LNCAP (cell line): Measurements from ENCODE around the gene ICE2.

Experiments used
- TF ChIP-seq, protein P1 (sequence below): fragments of 450-650 bp; IDR thresholded peaks from 2 replicates; pipeline ENCODE4 v1.5.1; 2017; ENCODE audit warnings: mild to moderate bottlenecking

The ICE2 gene

DNA sequence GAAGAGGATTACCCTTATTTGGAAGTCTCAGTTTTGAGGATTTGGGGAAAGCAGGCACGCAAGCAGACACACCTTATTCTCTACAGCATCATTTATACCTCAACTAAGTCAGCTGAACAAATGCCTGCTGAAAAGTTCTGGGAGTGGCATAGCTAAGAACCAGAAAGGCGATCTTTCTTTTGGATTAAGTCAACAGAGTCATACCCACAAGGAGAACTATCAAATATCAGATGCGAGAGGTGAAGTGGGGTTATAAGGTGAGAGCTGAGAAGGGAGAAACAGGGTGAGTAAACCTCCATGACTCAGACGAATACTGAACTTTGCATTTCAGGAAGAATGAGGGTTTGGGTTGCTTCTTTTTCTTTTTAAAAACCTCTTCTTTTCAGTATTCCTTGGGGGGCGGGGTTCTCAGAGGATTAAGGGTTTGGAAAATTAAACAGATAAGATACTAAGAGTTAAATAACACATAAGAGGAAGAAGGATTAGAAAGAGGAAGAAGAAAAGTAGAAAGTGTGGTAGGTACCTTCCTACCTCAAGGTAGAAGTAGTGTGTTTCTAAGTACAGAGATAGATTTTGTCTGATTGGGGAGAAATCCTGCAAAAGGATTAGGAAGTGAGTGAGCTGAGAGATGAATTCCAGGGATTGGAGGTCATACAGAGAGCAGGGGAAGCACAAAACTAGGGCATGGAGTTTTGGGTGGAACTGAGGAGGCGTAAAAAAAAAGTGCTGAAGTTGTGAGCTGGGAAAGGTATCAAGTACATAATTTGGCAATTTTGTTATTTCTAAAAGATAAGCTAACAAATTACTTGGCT lies 41.3 kb upstream of the ICE2 start:
- TF ChIP-seq, protein P1, sequence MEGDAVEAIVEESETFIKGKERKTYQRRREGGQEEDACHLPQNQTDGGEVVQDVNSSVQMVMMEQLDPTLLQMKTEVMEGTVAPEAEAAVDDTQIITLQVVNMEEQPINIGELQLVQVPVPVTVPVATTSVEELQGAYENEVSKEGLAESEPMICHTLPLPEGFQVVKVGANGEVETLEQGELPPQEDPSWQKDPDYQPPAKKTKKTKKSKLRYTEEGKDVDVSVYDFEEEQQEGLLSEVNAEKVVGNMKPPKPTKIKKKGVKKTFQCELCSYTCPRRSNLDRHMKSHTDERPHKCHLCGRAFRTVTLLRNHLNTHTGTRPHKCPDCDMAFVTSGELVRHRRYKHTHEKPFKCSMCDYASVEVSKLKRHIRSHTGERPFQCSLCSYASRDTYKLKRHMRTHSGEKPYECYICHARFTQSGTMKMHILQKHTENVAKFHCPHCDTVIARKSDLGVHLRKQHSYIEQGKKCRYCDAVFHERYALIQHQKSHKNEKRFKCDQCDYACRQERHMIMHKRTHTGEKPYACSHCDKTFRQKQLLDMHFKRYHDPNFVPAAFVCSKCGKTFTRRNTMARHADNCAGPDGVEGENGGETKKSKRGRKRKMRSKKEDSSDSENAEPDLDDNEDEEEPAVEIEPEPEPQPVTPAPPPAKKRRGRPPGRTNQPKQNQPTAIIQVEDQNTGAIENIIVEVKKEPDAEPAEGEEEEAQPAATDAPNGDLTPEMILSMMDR, result no peak

DNA sequence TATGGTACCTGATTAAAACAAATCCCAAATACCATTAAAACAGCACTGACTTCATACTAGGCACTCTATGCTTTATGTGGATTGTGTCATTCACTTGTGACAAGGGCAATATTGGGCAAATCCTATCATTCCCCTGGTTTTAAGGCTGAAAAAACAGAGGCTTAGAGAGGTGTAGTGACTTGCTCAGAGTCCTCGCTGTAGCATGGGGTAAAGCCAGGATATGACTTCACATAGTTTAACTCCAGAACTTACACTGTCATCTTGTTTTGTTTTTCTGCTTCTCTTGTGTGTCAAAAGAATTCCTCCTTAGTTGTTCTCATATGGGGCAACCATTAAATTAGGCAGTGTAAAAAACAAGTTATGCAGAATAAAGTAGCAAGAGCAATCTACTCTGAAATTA lies 40.3 kb upstream of the ICE2 start:
- TF ChIP-seq, protein P1, result no peak

DNA sequence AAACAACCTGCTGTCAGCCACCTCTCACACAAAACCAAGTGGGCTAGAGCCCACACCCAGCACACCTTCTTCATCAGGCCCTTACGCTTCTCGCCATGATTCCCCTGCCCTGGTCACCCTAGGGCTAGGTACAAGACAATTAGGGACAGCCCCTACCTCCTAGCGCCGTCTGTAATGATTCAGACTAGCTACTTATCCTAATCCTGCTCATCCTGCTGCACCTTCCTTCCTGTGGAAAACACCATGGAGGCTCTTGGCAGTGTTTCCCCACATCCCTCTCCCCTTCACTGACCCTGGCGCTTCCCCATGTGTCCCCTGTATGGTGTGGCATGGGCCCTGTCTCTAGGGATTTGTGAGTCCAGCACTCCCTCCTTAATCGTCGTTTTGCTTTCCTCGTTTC lies 39.6 kb upstream of the ICE2 start:
- TF ChIP-seq, protein P1, result no peak

DNA sequence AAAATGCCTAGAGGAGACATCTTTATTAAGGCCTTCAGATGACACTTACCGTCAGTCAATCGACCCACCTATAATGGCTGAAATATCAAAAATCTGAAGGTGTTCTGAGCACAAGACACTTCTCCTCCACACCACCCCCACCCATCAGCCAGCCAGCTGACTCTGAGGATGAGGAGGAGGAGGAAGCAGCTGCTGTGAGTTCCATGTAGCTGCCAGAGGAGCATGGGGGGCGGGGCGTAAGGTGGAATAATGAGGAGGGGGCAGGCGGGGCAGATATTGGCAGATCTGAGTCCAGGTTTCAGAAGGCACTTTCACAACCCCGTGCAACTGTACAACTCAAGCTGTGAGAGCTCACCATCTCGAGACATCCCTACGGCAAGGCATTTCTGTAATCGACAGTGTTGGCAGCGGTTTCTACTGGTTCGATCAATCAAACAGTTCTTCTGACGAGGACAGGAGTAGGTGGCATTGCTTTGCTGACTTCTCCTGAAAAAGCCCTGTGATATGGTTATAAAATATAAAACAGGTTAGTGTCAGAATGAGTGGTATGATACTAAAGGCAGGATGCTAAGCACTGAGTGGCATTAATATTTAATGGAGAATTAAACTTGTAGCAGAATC lies 35.4 kb upstream of the ICE2 start:
- TF ChIP-seq, protein P1, result no peak

DNA sequence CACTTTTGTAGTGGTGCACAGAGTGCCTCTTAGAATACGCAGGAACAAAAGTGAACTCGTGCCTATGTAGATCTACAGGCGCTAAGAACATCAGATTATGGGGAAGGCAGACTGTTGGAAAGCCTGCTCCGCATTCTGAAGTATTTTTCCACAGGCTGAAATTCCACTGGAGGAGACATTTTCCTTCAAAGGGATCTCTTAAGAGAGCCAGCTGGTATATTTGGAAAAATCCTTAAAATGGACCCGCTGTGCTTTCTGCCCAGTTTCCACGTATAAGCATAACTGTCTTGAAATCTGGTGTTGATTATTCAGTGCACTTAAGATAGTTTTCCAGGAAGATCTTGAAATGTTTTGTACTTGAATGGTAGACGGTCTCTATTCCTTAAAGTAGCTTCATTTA lies 34.7 kb upstream of the ICE2 start:
- TF ChIP-seq, protein P1, result no peak

DNA sequence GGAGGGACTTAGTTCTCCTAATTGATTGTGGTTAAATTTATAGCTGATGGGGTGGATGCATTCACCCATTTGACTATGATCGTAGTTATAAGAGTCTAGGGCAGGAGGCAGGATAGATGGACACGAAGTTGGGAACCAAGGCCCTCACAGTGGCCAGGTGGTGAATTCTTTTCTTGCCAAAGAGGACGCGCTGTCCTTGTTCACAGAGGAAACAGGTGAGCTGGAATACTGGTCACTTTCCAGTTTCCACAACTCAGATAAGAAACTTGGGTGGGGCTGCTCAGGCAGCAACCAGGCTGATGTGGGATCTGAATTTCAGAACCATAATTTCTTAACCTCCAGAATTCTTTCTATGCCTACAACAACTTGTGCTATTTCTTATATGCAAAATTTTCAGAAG lies 34.0 kb upstream of the ICE2 start:
- TF ChIP-seq, protein P1, result no peak

DNA sequence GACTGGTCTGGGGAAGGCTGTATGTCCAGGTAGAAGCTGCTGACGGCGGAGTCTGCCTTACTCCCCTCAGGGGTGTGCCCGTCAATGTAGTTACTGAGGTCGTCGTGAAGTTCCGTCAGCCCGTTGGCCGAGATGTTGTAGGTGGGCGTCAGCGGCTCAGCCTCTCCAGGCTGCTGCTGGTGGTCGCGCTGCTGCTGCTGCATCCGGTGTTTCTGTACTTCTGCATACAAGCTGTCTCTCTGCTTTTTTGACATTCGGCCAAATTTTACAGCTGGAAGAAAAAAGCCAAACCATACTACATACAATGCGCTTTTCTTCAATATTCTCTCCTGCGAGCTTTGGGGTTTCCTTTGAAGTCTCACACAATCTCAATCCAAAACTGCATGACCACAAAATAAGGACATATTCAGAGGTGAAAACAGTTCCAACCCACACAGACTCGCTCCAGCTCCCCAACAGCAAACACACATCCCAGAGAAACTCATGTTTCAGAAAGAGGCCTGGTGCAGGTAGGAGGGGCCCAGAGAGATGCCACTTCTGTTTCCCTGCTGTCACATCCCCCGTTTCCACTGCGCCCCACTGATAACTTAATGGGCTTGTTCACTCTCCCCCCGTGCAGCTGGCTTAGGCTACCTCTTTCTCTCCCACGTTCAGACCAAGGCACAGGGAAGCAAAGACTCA lies 32.5 kb upstream of the ICE2 start:
- TF ChIP-seq, protein P1, result no peak
